Measurements from ENCODE around the gene ACVR1C. TPM values are rescaled to one million over a fixed set of nuclear protein-coding genes. Genes with fewer than 3 reads are reported as not detected.

Gene ACVR1C
- total and polyA plus RNA-seq, 2 of the 8 experiments (the other 6 are each of a cell fraction or from before 2014, with no cell fraction given): 0.21 to 0.52 TPM

GRCh38 chr2:157620956-157621355 is 7.7 kb downstream of the ACVR1C start:
- ChIA-PET POLR2A (ENCODE audit: partially characterized antibody) (no interaction called here), CTCF (ENCODE audit: partially characterized antibody) (interaction anchor here (0.9 to 1.0 kb wide), 2 partner anchors 9 to 133 kb away, joined by 3 read pairs; no protein-coding TSS in a partner anchor)
- Histone ChIP-seq H2BK20ac (ENCODE audit: low read length) (no peak overlapping the region), H3K4ac (replicated peaks; ENCODE audit: insufficient read length, low read depth, low read length) (no peak overlapping the region), H3K9ac (replicated peaks in 1 of 4; ENCODE audit: extremely low read depth in 1 of 4, low read depth in 3 of 4, low read length in 3 of 4) (no peak overlapping the region), H2BK5ac (ENCODE audit: low read depth, low read length) (no peak overlapping the region), H3K4me1 (replicated peaks in 1 of 4; ENCODE audit: control insufficient read depth in 3 of 4, insufficient read depth in 4 of 4, low read length in 3 of 4) (no peaks in the 10 kb centered on the region), H3K79me2 (ENCODE audit: control insufficient read depth in 1 of 2, insufficient read depth in 2 of 2, low read length in 2 of 2) (no peaks in the 10 kb centered on the region), H2BK15ac (ENCODE audit: low read length) (no peak overlapping the region), H4K20me1 (replicated peaks in 1 of 2; ENCODE audit: control insufficient read depth in 1 of 2, insufficient read depth in 2 of 2, low read length in 2 of 2) (no peaks in the 10 kb centered on the region), H3K79me1 (ENCODE audit: low read depth, low read length) (no peaks in the 10 kb centered on the region), H3K4me3 (ENCODE audit: extremely low read depth in 1 of 4, insufficient read depth in 2 of 4, low read depth in 3 of 4, low read length in 4 of 4) (no peak overlapping the region), H2BK120ac (replicated peaks; ENCODE audit: low read depth, low read length) (no peak overlapping the region), H4K8ac (ENCODE audit: extremely low read depth, insufficient read depth, low read length) (no peak overlapping the region), H3K36me3 (ENCODE audit: control insufficient read depth in 2 of 4, insufficient read depth in 4 of 4, low read length in 3 of 4) (no peaks in the 10 kb centered on the region), H2AK5ac (ENCODE audit: low read depth, low read length) (no peak overlapping the region), H3K9me3 (ENCODE audit: insufficient read depth in 2 of 2, low read depth in 1 of 2, low read length in 1 of 2) (no peaks in the 10 kb centered on the region), H2BK12ac (ENCODE audit: low read depth, low read length) (no peak overlapping the region), H3K23ac (ENCODE audit: insufficient read length) (no peak overlapping the region), H3K14ac (ENCODE audit: insufficient read length) (no peak overlapping the region), H3K27me3 (replicated peaks in 1 of 4; ENCODE audit: control insufficient read depth in 3 of 4, extremely low read depth in 1 of 4, insufficient read depth in 3 of 4, low read length in 3 of 4) (peaks cover 0 to 8% (median 4%) of the 10 kb centered on the region in 4 experiments; a peak in 3 of 7 replicates), H3K18ac (ENCODE audit: extremely low read depth, low read length) (no peak overlapping the region), H2AFZ (ENCODE audit: low read length) (no peak overlapping the region), H3K4me2 (ENCODE audit: insufficient read depth in 1 of 2, low read depth in 2 of 2, low read length in 2 of 2) (no peak overlapping the region), H4K91ac (replicated peaks; ENCODE audit: insufficient read length, low read length) (no peak overlapping the region), H3K27ac (ENCODE audit: low read depth, low read length) (no peak overlapping the region), H3K56ac (replicated peaks; ENCODE audit: insufficient read length, low read depth, low read length) (no peak overlapping the region), H4K5ac (ENCODE audit: insufficient read length, low read depth, low read length) (no peak overlapping the region), H3K23me2 (ENCODE audit: low read depth, low read length) (no peaks in the 10 kb centered on the region)
- DNase-seq (ENCODE audit: low read depth in 1 of 2, low spot score in 2 of 2) (no peak), FAIRE-seq (no peak)
- 85% methylated on average over 1 of the region's 1 CpG; no CpG with 5 or more reads in 1 of the 2 experiments for WGBS, 2 experiments (ENCODE audit: extremely low coverage in 1 of 2, insufficient coverage in 1 of 2, insufficient read length in 1 of 2, insufficient replicate concordance in 2 of 2, low coverage in 1 of 2, low lambda C conversion rate in 2 of 2, missing lambda C conversion rate in 1 of 2)
- TF ChIP-seq BACH1 (IDR thresholded peaks at IDR 0.05; ENCODE audit: low read length) (no peak), SUZ12 (IDR thresholded peaks at IDR 0.05; ENCODE audit: low read length) (no peak), MAFK (IDR thresholded peaks at IDR 0.05; ENCODE audit: low read depth, low read length) (no peak), HDAC6 (IDR thresholded peaks at IDR 0.05; ENCODE audit: low read depth, low read length) (no peak), CTBP2 (IDR thresholded peaks at IDR 0.05; ENCODE audit: borderline replicate concordance, insufficient read depth, insufficient read length, low read length) (no peak), BRCA1 (IDR thresholded peaks at IDR 0.05; ENCODE audit: low read depth, low read length) (no peak)
- TF ChIP-seq, protein P1, sequence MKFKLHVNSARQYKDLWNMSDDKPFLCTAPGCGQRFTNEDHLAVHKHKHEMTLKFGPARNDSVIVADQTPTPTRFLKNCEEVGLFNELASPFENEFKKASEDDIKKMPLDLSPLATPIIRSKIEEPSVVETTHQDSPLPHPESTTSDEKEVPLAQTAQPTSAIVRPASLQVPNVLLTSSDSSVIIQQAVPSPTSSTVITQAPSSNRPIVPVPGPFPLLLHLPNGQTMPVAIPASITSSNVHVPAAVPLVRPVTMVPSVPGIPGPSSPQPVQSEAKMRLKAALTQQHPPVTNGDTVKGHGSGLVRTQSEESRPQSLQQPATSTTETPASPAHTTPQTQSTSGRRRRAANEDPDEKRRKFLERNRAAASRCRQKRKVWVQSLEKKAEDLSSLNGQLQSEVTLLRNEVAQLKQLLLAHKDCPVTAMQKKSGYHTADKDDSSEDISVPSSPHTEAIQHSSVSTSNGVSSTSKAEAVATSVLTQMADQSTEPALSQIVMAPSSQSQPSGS (IDR thresholded peaks at IDR 0.05; ENCODE audit: low read length): no peak

All from H1 (cell line).